GM18498 (cell line): ENCODE data around the gene LKAAEAR1.
A peak's percentile ranks its signal among the peaks of the same experiment; 100 is the strongest.

Experiments
- ATAC-seq: cut with Tn5 transposase; IDR thresholded peaks from one replicate; pipeline ENCODE4 v1.9.1; 2021; ENCODE audit warnings: mild to moderate bottlenecking, moderate library complexity; ENCODE audit not compliant: unreplicated experiment

Gene LKAAEAR1

GRCh38 chr20:64039293-64040160 is 44.7 kb downstream of the LKAAEAR1 start:
- ATAC-seq: no peak

GRCh38 chr20:64038565-64039292 is 45.5 kb downstream of the LKAAEAR1 start:
- peak; percentile 52 for ATAC-seq

- peak; percentile 34 for ATAC-seq
Observed at GRCh38 chr20:64038224-64038564, 46.0 kb downstream of the LKAAEAR1 start.

GRCh38 chr20:64037498-64038213 is 46.5 kb downstream of the LKAAEAR1 start:
- ATAC-seq: no peak

GRCh38 chr20:64037199-64037497 is 47.0 kb downstream of the LKAAEAR1 start:
- ATAC-seq: no peak

- ATAC-seq: no peak
Observed at GRCh38 chr20:64036346-64037198, 47.6 kb downstream of the LKAAEAR1 start.

- ATAC-seq: no peak
Observed at GRCh38 chr20:64035933-64036345, 48.3 kb downstream of the LKAAEAR1 start, which contains the start of gene C20orf204. Gene C20orf204, plus strand, starts transcription at chr20:64036182. Its CDS starts 142 bp downstream, at chr20:64036324.

- ATAC-seq: no peak
Observed at GRCh38 chr20:64035066-64035932, 48.9 kb downstream of the LKAAEAR1 start.

GRCh38 chr20:64033981-64034493 is 50.2 kb downstream of the LKAAEAR1 start:
- no peak for ATAC-seq
